Measurements from ENCODE around the gene TCP1.
"Not testable (repeated sequence)": the region's sequence is repeated elsewhere in the genome, so short reads cannot be mapped to it uniquely, and the experiment has no call there.

TCP1 gene

GRCh38 chr6:159732550-159732949, 56.9 kb downstream of the TCP1 start:
- FAIRE-seq: not testable (repeated sequence)

DNA sequence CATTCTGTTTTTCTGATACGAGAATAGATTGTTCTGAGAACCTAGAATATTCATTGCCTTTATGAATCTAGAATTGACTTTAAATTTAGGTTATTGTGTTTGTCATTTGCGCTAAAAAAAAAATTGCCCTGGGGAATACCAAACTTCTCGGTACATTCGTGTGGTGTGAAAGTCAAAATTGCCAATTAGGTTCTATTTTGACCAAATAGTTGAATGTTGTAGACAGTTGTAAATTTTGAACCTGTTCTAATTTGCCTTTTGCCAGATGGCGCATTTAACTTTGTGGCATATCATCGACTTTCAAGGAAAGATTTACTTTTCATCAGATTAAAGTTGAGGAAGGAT, 59.1 kb downstream of the TCP1 start:
- FAIRE-seq: no peak

DNA sequence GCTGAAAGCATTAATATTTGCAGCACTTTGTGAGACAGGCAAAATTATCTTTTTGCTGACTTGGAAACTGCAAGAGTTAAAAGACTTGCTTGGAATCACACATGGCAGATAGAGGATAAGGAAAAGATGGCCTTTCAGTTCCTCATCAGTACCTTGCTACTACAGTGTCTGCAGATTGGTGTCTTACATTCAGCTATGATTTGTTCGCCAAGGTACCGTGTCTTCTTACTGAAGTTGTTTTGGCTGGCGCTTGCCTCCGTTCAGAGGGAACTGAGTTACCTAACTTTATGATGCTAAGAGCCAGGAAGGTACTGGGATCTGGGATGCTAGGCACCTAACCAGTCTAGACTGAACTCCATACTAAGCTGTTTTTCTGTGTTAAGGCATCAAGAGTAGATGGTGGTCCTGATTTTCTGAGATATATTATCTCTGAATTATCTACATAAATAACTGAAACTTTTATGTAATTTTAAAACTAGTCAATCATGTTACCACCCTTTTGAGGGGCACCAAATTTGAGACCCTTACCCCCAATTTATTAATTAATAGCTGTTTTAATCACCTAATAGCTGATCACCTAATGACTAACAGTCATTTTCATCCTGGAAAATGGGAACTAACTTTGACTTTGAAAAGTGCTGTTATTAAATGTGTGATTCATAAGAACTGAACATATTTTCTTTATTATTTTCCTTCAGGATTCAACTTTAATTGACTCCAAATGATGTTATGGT, 59.6 kb downstream of the TCP1 start:
- no peak for FAIRE-seq

DNA sequence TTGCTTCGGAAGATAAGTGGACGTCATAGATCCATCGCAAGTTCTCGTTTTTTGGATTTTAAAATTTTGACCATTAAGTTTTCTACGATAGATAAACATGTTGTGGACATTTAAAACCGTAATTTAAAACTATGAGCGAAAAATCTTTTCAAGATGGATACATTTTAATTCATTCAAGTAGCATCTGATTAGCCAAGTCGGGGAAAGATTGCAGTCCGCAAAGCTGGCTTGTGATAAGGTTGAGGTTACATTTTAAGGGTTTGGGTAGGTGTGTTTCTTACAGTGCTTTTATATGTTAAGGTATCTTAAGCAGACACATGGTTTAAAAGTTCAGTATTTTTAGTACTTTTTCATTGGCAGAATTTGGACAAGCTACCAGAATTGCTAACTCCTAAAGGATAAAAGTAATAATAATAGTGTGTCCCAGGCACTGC, 60.9 kb downstream of the TCP1 start:
- FAIRE-seq: peak; percentile 5
